ENCODE measurements around the gene LIN9. TPM values are rescaled to one million over a fixed set of nuclear protein-coding genes. Genes with fewer than 3 reads are reported as not detected.
A peak's percentile ranks its signal among the peaks of the same experiment; 100 is the strongest.
"Not testable (repeated sequence)": the region's sequence is repeated elsewhere in the genome, so short reads cannot be mapped to it uniquely, and the experiment has no call there.

LIN9 gene
- polyA plus RNA-seq, 10 donors: 5.6 to 9.4 (median 7.5) TPM

GRCh38 chr1:226276077-226276682 lies 32.8 kb downstream of the LIN9 start:
- no peak for DNase-seq

- peak in 1 of 3 donors; percentile 7 for DNase-seq
These were observed 34.8 kb downstream of the LIN9 start for GRCh38 chr1:226274138-226274537.

- peak in 1 of 3 donors; percentile 16 for DNase-seq
These were observed 36.6 kb downstream of the LIN9 start for GRCh38 chr1:226272233-226272902.

- DNase-seq: no peak
These were observed 40.4 kb downstream of the LIN9 start for GRCh38 chr1:226268421-226269124.

- DNase-seq: no peak
These were observed 47.1 kb downstream of the LIN9 start for GRCh38 chr1:226261818-226262217.

- DNase-seq: no peak
These were observed 53.6 kb downstream of the LIN9 start for GRCh38 chr1:226255380-226255779.

GRCh38 chr1:226253933-226254332 lies 55.0 kb downstream of the LIN9 start:
- no peak for DNase-seq

- DNase-seq: not testable (repeated sequence)
These were observed 56.1 kb downstream of the LIN9 start for GRCh38 chr1:226252841-226253240.

GRCh38 chr1:226250511-226250910 lies 58.5 kb downstream of the LIN9 start:
- DNase-seq: no peak

GRCh38 chr1:226248796-226249195 lies 60.2 kb downstream of the LIN9 start:
- no peak for DNase-seq

- DNase-seq: peak in 1 of 3 donors; percentile 13
These were observed 60.9 kb downstream of the LIN9 start for GRCh38 chr1:226248091-226248490.

GRCh38 chr1:226239421-226239820 lies 69.5 kb downstream of the LIN9 start:
- DNase-seq: no peak

- no peak for DNase-seq
These were observed 72.1 kb downstream of the LIN9 start for GRCh38 chr1:226236826-226237225.

- no peak for DNase-seq
These were observed 75.2 kb downstream of the LIN9 start for GRCh38 chr1:226233806-226234205.

- no peak for DNase-seq
These were observed 75.7 kb downstream of the LIN9 start for GRCh38 chr1:226233293-226233692.

- no peak for DNase-seq
These were observed 82.4 kb downstream of the LIN9 start for GRCh38 chr1:226226601-226227000.

- DNase-seq: peak; percentile 3 to 59 (median 22)
These were observed 85.1 kb downstream of the LIN9 start for GRCh38 chr1:226223786-226224244.

GRCh38 chr1:226223157-226223785 lies 85.7 kb downstream of the LIN9 start, which contains the start of gene MIXL1:
MIXL1 (plus strand) TSS chr1:226223664; CDS start chr1:226223682, 18 bp downstream.
- peak in 1 of 3 donors; percentile 36 for DNase-seq

- DNase-seq: no peak
These were observed 86.3 kb downstream of the LIN9 start for GRCh38 chr1:226222686-226223085.

- DNase-seq: no peak
These were observed 88.3 kb downstream of the LIN9 start for GRCh38 chr1:226220473-226221189.

GRCh38 chr1:226217273-226217672 lies 91.7 kb downstream of the LIN9 start:
- DNase-seq: no peak

- no peak for DNase-seq
These were observed 92.9 kb downstream of the LIN9 start for GRCh38 chr1:226216056-226216455.

Data from muscle of back (tissue), 11 donors.